Measurements from ENCODE around the gene BLVRA. TPM values are rescaled to one million over a fixed set of nuclear protein-coding genes. Genes with fewer than 3 reads are reported as not detected.
A peak's percentile ranks its signal among the peaks of the same experiment; 100 is the strongest.
"Not testable (repeated sequence)": the region's sequence is repeated elsewhere in the genome, so short reads cannot be mapped to it uniquely, and the experiment has no call there.

Gene BLVRA, protein sequence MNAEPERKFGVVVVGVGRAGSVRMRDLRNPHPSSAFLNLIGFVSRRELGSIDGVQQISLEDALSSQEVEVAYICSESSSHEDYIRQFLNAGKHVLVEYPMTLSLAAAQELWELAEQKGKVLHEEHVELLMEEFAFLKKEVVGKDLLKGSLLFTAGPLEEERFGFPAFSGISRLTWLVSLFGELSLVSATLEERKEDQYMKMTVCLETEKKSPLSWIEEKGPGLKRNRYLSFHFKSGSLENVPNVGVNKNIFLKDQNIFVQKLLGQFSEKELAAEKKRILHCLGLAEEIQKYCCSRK
- 30.9 and 32.2 TPM in 2 replicates for total RNA-seq

DNA sequence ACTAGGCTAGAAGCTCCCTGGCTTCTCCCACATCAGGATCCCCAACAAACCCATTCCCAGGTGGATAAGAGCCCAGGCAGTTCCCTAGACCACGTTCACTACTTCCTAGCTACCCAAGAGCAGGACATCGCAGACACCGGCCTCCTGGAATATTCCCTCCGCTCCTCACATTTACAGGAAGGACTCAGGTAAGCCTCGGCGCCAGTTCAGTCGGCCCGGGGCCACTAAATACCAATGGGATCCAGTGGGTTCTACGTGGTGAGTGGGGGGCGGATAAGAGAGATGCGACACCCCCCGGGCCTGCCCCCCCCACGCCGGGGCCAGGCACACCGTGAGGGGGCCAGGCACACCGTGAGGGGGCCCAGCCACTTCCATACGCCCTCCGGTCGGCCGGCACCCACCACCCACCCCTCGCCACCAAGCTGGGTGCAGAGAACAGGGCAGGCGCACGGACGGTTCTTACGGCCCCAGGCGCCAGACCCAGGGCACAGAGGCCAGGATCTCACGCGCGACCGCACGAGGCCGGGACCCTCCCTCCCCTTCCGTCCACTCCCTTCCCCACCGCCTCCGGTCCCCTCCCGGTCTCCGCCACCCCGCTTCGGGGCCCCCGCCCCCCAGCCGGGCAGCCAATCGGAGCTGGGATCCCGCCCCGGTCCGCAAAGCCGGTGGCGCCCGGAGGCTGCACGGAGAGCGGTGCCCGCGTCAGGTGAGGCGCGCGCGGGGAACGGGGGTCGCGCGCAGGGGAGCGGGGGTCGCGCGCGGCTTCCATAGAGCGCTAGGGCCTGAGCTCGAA is at the start of gene BLVRA:
Gene BLVRA, plus strand, starts transcription at position 652 of the 793 bp plus-strand sequence. CDS start 12,479 bp downstream, outside the sequence.
- Mint-ChIP-seq H3K4me1 (ENCODE audit: low read depth) (peaks cover 39% of the 10 kb centered on the region), H3K4me3 (ENCODE audit: low read depth) (peak within 1 kb of the TSS; percentile 73), H3K36me3 (ENCODE audit: low read depth) (peaks cover 3% of the 10 kb centered on the region), H3K27ac (no peak within 1 kb of the TSS), H3K27me3 (ENCODE audit: low read depth) (peaks cover 25% of the 10 kb centered on the region), H3K9me3 (no peaks in the 10 kb centered on the region)
- DNase-seq (ENCODE audit: low spot score) = peak; percentile 60
- intact Hi-C loops (cut with micrococcal nuclease) = loop anchor here (2.0 kb wide), 1 partner anchor 29 kb away; the partner anchor contains the start of gene COA1

DNA sequence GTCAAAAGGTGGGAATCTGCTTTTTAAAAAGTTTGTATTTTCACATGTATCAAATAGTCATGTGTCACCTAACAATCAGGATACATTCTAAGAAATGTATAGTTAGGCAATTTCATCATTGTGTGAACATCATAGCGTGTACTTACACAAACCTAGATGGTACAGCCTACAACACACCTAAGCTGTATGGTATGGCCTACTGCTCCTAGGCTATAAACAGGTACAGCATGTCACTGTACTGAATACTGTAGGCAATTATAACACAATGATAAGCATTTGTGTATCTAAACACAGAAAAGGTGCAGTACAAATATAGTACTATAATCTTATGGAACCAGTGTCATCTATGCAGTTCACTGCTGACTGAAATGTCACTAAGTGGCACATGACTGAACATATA is 47.0 kb upstream of the BLVRA start:
- intact Hi-C loops (cut with micrococcal nuclease) = no loop called here
- Mint-ChIP-seq H3K27me3 (ENCODE audit: low read depth) (no peaks in the 10 kb centered on the region), H3K4me1 (ENCODE audit: low read depth) (peaks cover 7% of the 10 kb centered on the region), H3K9me3 (peaks cover 9% of the 10 kb centered on the region), H3K4me3 (ENCODE audit: low read depth) (no peak overlapping the region), H3K27ac (no peak overlapping the region), H3K36me3 (ENCODE audit: low read depth) (peaks cover 47% of the 10 kb centered on the region)
- DNase-seq (ENCODE audit: low spot score) = no peak

- H3K4me3 Mint-ChIP-seq (ENCODE audit: low read depth); H3K27me3 Mint-ChIP-seq (ENCODE audit: low read depth); intact Hi-C loops (cut with micrococcal nuclease); H3K9me3 Mint-ChIP-seq; H3K27ac Mint-ChIP-seq; DNase-seq (ENCODE audit: low spot score): not testable (repeated sequence)
- peaks cover 25% of the 10 kb centered on the region for H3K4me1 Mint-ChIP-seq (ENCODE audit: low read depth)
- peaks cover 33% of the 10 kb centered on the region for H3K36me3 Mint-ChIP-seq (ENCODE audit: low read depth)
Observed at GRCh38 chr7:43715966-43716365, 42.5 kb upstream of the BLVRA start.

GRCh38 chr7:43716598-43716997 is 41.9 kb upstream of the BLVRA start:
- DNase-seq (ENCODE audit: low spot score) = no peak
- Mint-ChIP-seq H3K27me3 (ENCODE audit: low read depth) (no peaks in the 10 kb centered on the region), H3K4me3 (ENCODE audit: low read depth) (no peak overlapping the region), H3K27ac (no peak overlapping the region), H3K9me3 (no peaks in the 10 kb centered on the region), H3K4me1 (ENCODE audit: low read depth) (peaks cover 27% of the 10 kb centered on the region), H3K36me3 (ENCODE audit: low read depth) (peaks cover 29% of the 10 kb centered on the region)
- intact Hi-C loops (cut with micrococcal nuclease) = no loop called here

GRCh38 chr7:43721193-43721806 is 37.2 kb upstream of the BLVRA start:
- H3K27me3 Mint-ChIP-seq (ENCODE audit: low read depth) = no peaks in the 10 kb centered on the region
- no peaks in the 10 kb centered on the region for H3K9me3 Mint-ChIP-seq
- no peak overlapping the region for H3K27ac Mint-ChIP-seq
- intact Hi-C loops (cut with micrococcal nuclease) = loop anchor here (1.0 to 10.0 kb wide), 2 partner anchors 139 to 266 kb away; no protein-coding TSS in a partner anchor
- no peak for DNase-seq (ENCODE audit: low spot score)
- H3K4me1 Mint-ChIP-seq (ENCODE audit: low read depth) = peaks cover 27% of the 10 kb centered on the region
- no peak overlapping the region for H3K4me3 Mint-ChIP-seq (ENCODE audit: low read depth)
- peaks cover 22% of the 10 kb centered on the region for H3K36me3 Mint-ChIP-seq (ENCODE audit: low read depth)

DNA sequence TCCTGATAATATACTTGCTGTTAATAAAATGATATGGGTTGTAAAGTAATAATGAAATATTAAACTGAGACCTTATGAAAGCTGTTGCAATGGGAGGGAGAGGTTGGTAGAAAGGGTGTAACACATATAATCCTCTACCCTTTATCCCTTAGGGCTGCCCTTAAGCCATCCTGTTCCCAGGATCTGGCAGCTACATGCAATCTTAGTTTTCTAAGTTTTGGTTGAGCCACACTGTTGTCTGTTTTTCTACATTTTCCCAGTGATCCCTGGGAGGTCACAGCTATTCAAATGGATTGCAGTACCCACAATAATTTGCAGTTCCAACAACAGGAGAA is 35.5 kb upstream of the BLVRA start:
- Mint-ChIP-seq H3K27me3 (ENCODE audit: low read depth) (no peaks in the 10 kb centered on the region), H3K4me1 (ENCODE audit: low read depth) (peaks cover 28% of the 10 kb centered on the region), H3K27ac (no peak overlapping the region), H3K4me3 (ENCODE audit: low read depth) (no peak overlapping the region), H3K9me3 (no peaks in the 10 kb centered on the region), H3K36me3 (ENCODE audit: low read depth) (peaks cover 32% of the 10 kb centered on the region)
- intact Hi-C loops (cut with micrococcal nuclease) = loop anchor here (10.0 kb wide), 1 partner anchor 268 kb away; no protein-coding TSS in a partner anchor
- DNase-seq (ENCODE audit: low spot score) = no peak

- Mint-ChIP-seq H3K27me3 (ENCODE audit: low read depth) (no peaks in the 10 kb centered on the region), H3K9me3 (no peaks in the 10 kb centered on the region), H3K4me1 (ENCODE audit: low read depth) (peaks cover 28% of the 10 kb centered on the region), H3K36me3 (ENCODE audit: low read depth) (peaks cover 22% of the 10 kb centered on the region), H3K27ac (no peak overlapping the region), H3K4me3 (ENCODE audit: low read depth) (no peak overlapping the region)
- no peak for DNase-seq (ENCODE audit: low spot score)
- intact Hi-C loops (cut with micrococcal nuclease) = loop anchor here (5.0 to 10.0 kb wide), 2 partner anchors 43 to 270 kb away; no protein-coding TSS in a partner anchor
Observed at GRCh38 chr7:43725251-43725650, 33.2 kb upstream of the BLVRA start.

- H3K4me3 Mint-ChIP-seq (ENCODE audit: low read depth) = no peak overlapping the region
- H3K9me3 Mint-ChIP-seq = no peaks in the 10 kb centered on the region
- H3K36me3 Mint-ChIP-seq (ENCODE audit: low read depth) = peaks cover 15% of the 10 kb centered on the region
- H3K27me3 Mint-ChIP-seq (ENCODE audit: low read depth) = no peaks in the 10 kb centered on the region
- intact Hi-C loops (cut with micrococcal nuclease) = loop anchor here (5.0 to 10.0 kb wide), 2 partner anchors 44 to 272 kb away; no protein-coding TSS in a partner anchor
- no peak overlapping the region for H3K27ac Mint-ChIP-seq
- H3K4me1 Mint-ChIP-seq (ENCODE audit: low read depth) = peaks cover 27% of the 10 kb centered on the region
- no peak for DNase-seq (ENCODE audit: low spot score)
Observed at GRCh38 chr7:43726466-43726865, 32.0 kb upstream of the BLVRA start.

GRCh38 chr7:43727003-43727402 is 31.5 kb upstream of the BLVRA start:
- Mint-ChIP-seq H3K4me1 (ENCODE audit: low read depth) (peaks cover 27% of the 10 kb centered on the region), H3K4me3 (ENCODE audit: low read depth) (peak overlapping the region; percentile 57), H3K27ac (no peak overlapping the region), H3K27me3 (ENCODE audit: low read depth) (no peaks in the 10 kb centered on the region), H3K9me3 (no peaks in the 10 kb centered on the region), H3K36me3 (ENCODE audit: low read depth) (peaks cover 15% of the 10 kb centered on the region)
- DNase-seq (ENCODE audit: low spot score) = no peak
- intact Hi-C loops (cut with micrococcal nuclease) = loop anchor here (5.0 to 10.0 kb wide), 2 partner anchors 45 to 272 kb away; no protein-coding TSS in a partner anchor

DNA sequence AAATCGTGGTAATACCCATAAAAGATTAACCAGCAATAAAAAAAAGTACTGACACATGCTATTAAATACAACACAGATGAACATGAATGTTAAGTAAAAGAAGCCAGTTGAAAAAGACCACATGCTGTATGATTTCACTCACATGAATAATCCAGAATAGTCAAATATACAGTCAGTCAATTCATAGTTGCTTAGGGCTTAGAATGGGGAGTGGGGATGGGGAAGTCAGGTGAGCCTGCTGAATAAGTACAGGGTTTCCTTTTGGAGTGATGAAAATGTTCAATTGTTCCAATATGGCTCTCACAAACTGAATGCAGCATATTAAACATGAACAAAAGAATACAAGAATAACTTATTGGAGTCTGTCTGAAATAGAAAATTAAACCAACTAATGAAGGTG is 31.0 kb upstream of the BLVRA start:
- no peak for DNase-seq (ENCODE audit: low spot score)
- H3K4me1 Mint-ChIP-seq (ENCODE audit: low read depth) = peaks cover 27% of the 10 kb centered on the region
- H3K36me3 Mint-ChIP-seq (ENCODE audit: low read depth) = peaks cover 15% of the 10 kb centered on the region
- intact Hi-C loops (cut with micrococcal nuclease) = loop anchor here (5.0 to 10.0 kb wide), 2 partner anchors 45 to 273 kb away; no protein-coding TSS in a partner anchor
- no peaks in the 10 kb centered on the region for H3K27me3 Mint-ChIP-seq (ENCODE audit: low read depth)
- H3K27ac Mint-ChIP-seq = no peak overlapping the region
- peak overlapping the region; percentile 57 for H3K4me3 Mint-ChIP-seq (ENCODE audit: low read depth)
- H3K9me3 Mint-ChIP-seq = no peaks in the 10 kb centered on the region

GRCh38 chr7:43729214-43729923 is 29.1 kb upstream of the BLVRA start, which contains the start of gene COA1:
TSS of gene COA1 (minus strand) at chr7:43729523. CDS start at chr7:43648614, 80,909 bp downstream.
- no peaks in the 10 kb centered on the region for H3K27me3 Mint-ChIP-seq (ENCODE audit: low read depth)

GRCh38 chr7:43729924-43730248 is 28.6 kb upstream of the BLVRA start:
- Mint-ChIP-seq H3K36me3 (ENCODE audit: low read depth) (peaks cover 11% of the 10 kb centered on the region), H3K9me3 (no peaks in the 10 kb centered on the region), H3K4me1 (ENCODE audit: low read depth) (peaks cover 22% of the 10 kb centered on the region), H3K4me3 (ENCODE audit: low read depth) (peak overlapping the region; percentile 86), H3K27ac (peak overlapping the region; percentile 84), H3K27me3 (ENCODE audit: low read depth) (no peaks in the 10 kb centered on the region)
- no peak for DNase-seq (ENCODE audit: low spot score)
- intact Hi-C loops (cut with micrococcal nuclease) = loop anchor here (2.0 to 10.0 kb wide), 5 partner anchors 29 to 275 kb away; partner anchors contain the start of genes BLVRA and STK17A

More at GRCh38 chr7:43729214-43729923, 29.1 kb upstream of the BLVRA start, which contains the start of gene COA1:
- DNase-seq (ENCODE audit: low spot score) = peak; percentile 73
- H3K4me1 Mint-ChIP-seq (ENCODE audit: low read depth) = peaks cover 25% of the 10 kb centered on the region
- intact Hi-C loops (cut with micrococcal nuclease) = loop anchor here (2.0 to 10.0 kb wide), 5 partner anchors 29 to 275 kb away; partner anchors contain the start of genes BLVRA and STK17A
- H3K27ac Mint-ChIP-seq = peak within 1 kb of the TSS; percentile 84
- peaks cover 15% of the 10 kb centered on the region for H3K36me3 Mint-ChIP-seq (ENCODE audit: low read depth)
- peak within 1 kb of the TSS; percentile 86 for H3K4me3 Mint-ChIP-seq (ENCODE audit: low read depth)
- H3K9me3 Mint-ChIP-seq = no peaks in the 10 kb centered on the region

Data from activated T-helper 2 cell treated with anti-CD3 and anti-CD28 coated beads, Interferon-gamma antibody, Interleukin-2, Interleukin-4, amounts not matched to agents 10 μg/mL and 5 μg/mL and 100 μg/mL, durations not matched to agents 14 hours and 24 hours and 36 hours (primary cell).